ENCODE results near the gene TSEN54. TPM values are rescaled to one million over a fixed set of nuclear protein-coding genes. Genes with fewer than 3 reads are reported as not detected.

Gene TSEN54
- total RNA-seq, 2 experiments from 2014 or later = 38.8 to 45.4 TPM

- Mint-ChIP-seq H3K27me3 (no peaks in the 10 kb centered on the region), H3K4me3 (no peak overlapping the region), H3K27ac (no peak overlapping the region), H3K9me3 (no peaks in the 10 kb centered on the region), H3K4me1 (ENCODE audit: low read depth) (no peaks in the 10 kb centered on the region), H3K36me3 (ENCODE audit: low read depth) (no peaks in the 10 kb centered on the region)
- intact Hi-C loops (cut with micrococcal nuclease) = no loop called here
- DNase-seq (no peak), ATAC-seq (no peak)
- TF ChIP-seq, protein P1, sequence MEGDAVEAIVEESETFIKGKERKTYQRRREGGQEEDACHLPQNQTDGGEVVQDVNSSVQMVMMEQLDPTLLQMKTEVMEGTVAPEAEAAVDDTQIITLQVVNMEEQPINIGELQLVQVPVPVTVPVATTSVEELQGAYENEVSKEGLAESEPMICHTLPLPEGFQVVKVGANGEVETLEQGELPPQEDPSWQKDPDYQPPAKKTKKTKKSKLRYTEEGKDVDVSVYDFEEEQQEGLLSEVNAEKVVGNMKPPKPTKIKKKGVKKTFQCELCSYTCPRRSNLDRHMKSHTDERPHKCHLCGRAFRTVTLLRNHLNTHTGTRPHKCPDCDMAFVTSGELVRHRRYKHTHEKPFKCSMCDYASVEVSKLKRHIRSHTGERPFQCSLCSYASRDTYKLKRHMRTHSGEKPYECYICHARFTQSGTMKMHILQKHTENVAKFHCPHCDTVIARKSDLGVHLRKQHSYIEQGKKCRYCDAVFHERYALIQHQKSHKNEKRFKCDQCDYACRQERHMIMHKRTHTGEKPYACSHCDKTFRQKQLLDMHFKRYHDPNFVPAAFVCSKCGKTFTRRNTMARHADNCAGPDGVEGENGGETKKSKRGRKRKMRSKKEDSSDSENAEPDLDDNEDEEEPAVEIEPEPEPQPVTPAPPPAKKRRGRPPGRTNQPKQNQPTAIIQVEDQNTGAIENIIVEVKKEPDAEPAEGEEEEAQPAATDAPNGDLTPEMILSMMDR (IDR thresholded peaks at IDR 0.05) = no peak
- ChIA-PET POLR2A (interaction anchor here (2.0 kb wide), 1 partner anchor 12 kb away, joined by 6 read pairs; the partner anchor contains the start of gene TSEN54), CTCF (interaction anchor here (1.2 to 2.0 kb wide), 3 partner anchors 15 to 128 kb away, joined by 4 read pairs; partner anchors contain the start of gene SMIM5)
These were observed 11.2 kb upstream of the TSEN54 start for GRCh38 chr17:75505152-75505409.

GRCh38 chr17:75505640-75506039 is 10.7 kb upstream of the TSEN54 start:
- no peak overlapping the region for H3K27ac Mint-ChIP-seq
- CTCF ChIA-PET = interaction anchor here (1.2 to 2.0 kb wide), 3 partner anchors 14 to 127 kb away, joined by 4 read pairs; partner anchors contain the start of gene SMIM5
- H3K4me3 Mint-ChIP-seq = no peak overlapping the region
- intact Hi-C loops (cut with micrococcal nuclease) = no loop called here
- no peaks in the 10 kb centered on the region for H3K27me3 Mint-ChIP-seq
- ATAC-seq (no peak), DNase-seq (no peak)
- H3K4me1 Mint-ChIP-seq (ENCODE audit: low read depth) = no peaks in the 10 kb centered on the region
- H3K9me3 Mint-ChIP-seq = no peaks in the 10 kb centered on the region
- TF ChIP-seq, protein P1 (IDR thresholded peaks at IDR 0.05) = no peak
- H3K36me3 Mint-ChIP-seq (ENCODE audit: low read depth) = no peaks in the 10 kb centered on the region
- POLR2A ChIA-PET = interaction anchor here (2.0 kb wide), 1 partner anchor 11 kb away, joined by 6 read pairs; the partner anchor contains the start of gene TSEN54

DNA sequence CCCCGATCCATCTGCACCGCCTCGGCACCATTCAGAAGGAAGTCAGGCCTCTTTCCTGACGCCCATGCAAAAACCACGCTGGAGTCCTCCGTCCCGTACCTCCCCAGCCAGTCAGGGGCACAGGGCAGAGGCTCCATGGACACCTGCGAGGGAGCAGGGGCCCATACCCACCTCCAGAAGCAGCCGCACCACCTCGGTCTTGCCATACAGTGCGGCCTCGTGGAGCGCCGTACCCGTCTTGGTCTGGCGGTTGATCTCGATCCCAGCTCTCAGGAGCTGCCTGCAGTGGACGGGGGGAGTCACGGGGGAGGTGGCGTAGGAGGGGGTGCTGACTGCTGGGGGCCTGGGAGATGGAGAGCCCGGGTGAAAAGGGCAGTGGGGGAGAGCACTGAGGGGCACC is 10.2 kb upstream of the TSEN54 start:
- H3K4me1 Mint-ChIP-seq (ENCODE audit: low read depth) = no peaks in the 10 kb centered on the region

DNA sequence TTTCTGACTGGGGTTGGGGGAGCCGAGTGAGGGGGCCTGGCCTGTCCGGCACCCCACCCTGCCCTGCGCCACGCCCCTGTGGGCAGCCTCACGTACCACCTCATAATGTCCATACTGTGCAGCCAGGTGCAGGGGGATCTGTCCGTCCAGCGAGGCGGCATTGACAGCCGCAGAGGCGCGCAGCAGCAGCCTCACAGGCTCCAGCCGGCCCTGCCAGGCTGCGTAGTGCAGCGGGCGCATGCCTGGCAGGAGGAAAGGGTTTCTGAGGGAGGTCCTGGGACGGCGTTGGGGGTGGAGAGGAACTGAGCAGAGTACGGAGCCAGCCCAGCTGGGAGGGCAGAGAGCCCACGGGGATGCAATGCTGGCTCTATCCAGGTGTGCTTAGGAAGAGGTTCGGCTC is 9.4 kb upstream of the TSEN54 start:
- Mint-ChIP-seq H3K9me3 (no peaks in the 10 kb centered on the region), H3K27me3 (no peaks in the 10 kb centered on the region), H3K27ac (no peak overlapping the region), H3K4me1 (ENCODE audit: low read depth) (no peaks in the 10 kb centered on the region), H3K36me3 (ENCODE audit: low read depth) (no peaks in the 10 kb centered on the region), H3K4me3 (no peak overlapping the region)
- POLR2A ChIA-PET = no interaction called here
- intact Hi-C loops (cut with micrococcal nuclease) = no loop called here
- ATAC-seq (no peak), DNase-seq (no peak)
- TF ChIP-seq, protein P1 (IDR thresholded peaks at IDR 0.05) = no peak
- CTCF ChIA-PET = no interaction called here

More for the DNA sequence above, 10.2 kb upstream of the TSEN54 start:
- Mint-ChIP-seq H3K9me3 (no peaks in the 10 kb centered on the region), H3K27ac (no peak overlapping the region), H3K27me3 (no peaks in the 10 kb centered on the region), H3K4me3 (no peak overlapping the region), H3K36me3 (ENCODE audit: low read depth) (no peaks in the 10 kb centered on the region)
- ATAC-seq = no peak
- ChIA-PET CTCF (interaction anchor here (1.2 to 1.4 kb wide), 2 partner anchors 83 to 127 kb away, joined by 4 read pairs; partner anchors contain the start of gene SMIM5), POLR2A (interaction anchor here (2.0 kb wide), 1 partner anchor 11 kb away, joined by 6 read pairs; the partner anchor contains the start of gene TSEN54)
- intact Hi-C loops (cut with micrococcal nuclease) = no loop called here
- DNase-seq = no peak
- TF ChIP-seq, protein P1 (IDR thresholded peaks at IDR 0.05) = no peak

GRCh38 chr17:75507733-75508719 is 8.3 kb upstream of the TSEN54 start:
- no peak for ATAC-seq
- Mint-ChIP-seq H3K36me3 (ENCODE audit: low read depth) (no peaks in the 10 kb centered on the region), H3K27me3 (no peaks in the 10 kb centered on the region), H3K4me1 (ENCODE audit: low read depth) (no peaks in the 10 kb centered on the region), H3K27ac (no peak overlapping the region), H3K4me3 (no peak overlapping the region), H3K9me3 (no peaks in the 10 kb centered on the region)
- ChIA-PET POLR2A (no interaction called here), CTCF (no interaction called here)
- no peak for DNase-seq
- TF ChIP-seq, protein P1 (IDR thresholded peaks at IDR 0.05) = no peak
- intact Hi-C loops (cut with micrococcal nuclease) = no loop called here
